OCI-LY1 (cell line): ENCODE data around the gene CYFIP1.

ENCODE experiments used
- H2AFZ ChIP-seq: fragments of 200-600 bp; sonication (generic), shearing (Covaris generic); 2 replicates; pipeline ENCODE4 v1.6.0; 2014; ENCODE audit warnings: antibody characterized with exemption, mild to moderate bottlenecking, low read length
- H3F3A ChIP-seq: fragments of 200-600 bp; sonication (generic), shearing (Covaris generic); 2 replicates; pipeline ENCODE4 v1.6.0; 2014; ENCODE audit warnings: mild to moderate bottlenecking, antibody characterized with exemption, low read length, moderate library complexity; ENCODE audit not compliant: insufficient read depth
- H3K27ac ChIP-seq: fragments of 200-600 bp; sonication (generic); 2 replicates; pipeline ENCODE4 v1.5.1; 2014; ENCODE audit warnings: low read length, mixed run types, mild to moderate bottlenecking, low read depth; ENCODE audit not compliant: poor library complexity, severe bottlenecking
- H3K27me3 ChIP-seq: fragments of 200-600 bp; sonication (generic); 2 replicates; pipeline ENCODE4 v1.6.0; 2014; ENCODE audit warnings: antibody characterized with exemption, mild to moderate bottlenecking, low read length, moderate library complexity; ENCODE audit not compliant: insufficient read depth
- H3K36me3 ChIP-seq: fragments of 200-600 bp; sonication (generic); 2 replicates; pipeline ENCODE4 v1.6.1; 2014; ENCODE audit warnings: mild to moderate bottlenecking, antibody characterized with exemption, low read length, moderate library complexity, mixed read lengths; ENCODE audit not compliant: insufficient read depth
- H3K4me1 ChIP-seq: fragments of 200-600 bp; sonication (generic); 2 replicates; pipeline ENCODE4 v1.5.1; 2014; ENCODE audit warnings: mild to moderate bottlenecking, low read length, moderate library complexity; ENCODE audit not compliant: insufficient read depth, severe bottlenecking
- H3K4me2 ChIP-seq: fragments of 200-600 bp; sonication (generic), shearing (Covaris generic); 2 replicates; pipeline ENCODE4 v1.6.1; 2014; ENCODE audit warnings: low read length
- H3K4me3 ChIP-seq: fragments of 200-600 bp; sonication (generic); 2 replicates; pipeline ENCODE4 v1.5.1; 2014; ENCODE audit warnings: low read length, low read depth, mild to moderate bottlenecking, mixed read lengths; ENCODE audit not compliant: poor library complexity, severe bottlenecking
- H3K79me2 ChIP-seq: fragments of 200-600 bp; shearing (Covaris generic); 2 replicates; pipeline ENCODE4 v1.6.1; 2016; ENCODE audit warnings: mixed run types, low read length, mixed read lengths; ENCODE audit not compliant: insufficient read depth
- H3K9ac ChIP-seq: fragments of 200-600 bp; sonication (generic), shearing (Covaris generic); 2 replicates; pipeline ENCODE4 v1.6.1; 2014; ENCODE audit warnings: mild to moderate bottlenecking, low read length, mixed read lengths
- H3K9me2 ChIP-seq: fragments of 200-600 bp; sonication (generic), shearing (Covaris generic); 2 replicates; pipeline ENCODE4 v1.6.1; 2014; ENCODE audit warnings: low read depth, mild to moderate bottlenecking, low read length, mixed read lengths
- H3K9me3 ChIP-seq: fragments of 200-600 bp; shearing (Covaris generic); 2 replicates; pipeline ENCODE4 v1.6.1; 2014; ENCODE audit warnings: low read length, mixed read lengths
- H4K20me1 ChIP-seq: fragments of 200-600 bp; sonication (generic), shearing (Covaris generic); 2 replicates; pipeline ENCODE4 v1.6.0; 2016; ENCODE audit warnings: mild to moderate bottlenecking, low read length; ENCODE audit not compliant: insufficient read depth
- CTCF ChIP-seq: fragments of 200-600 bp; sonication (generic), shearing (Covaris generic); IDR thresholded peaks from 2 replicates; pipeline ENCODE4 v1.5.1; 2017; ENCODE audit warnings: mild to moderate bottlenecking, antibody characterized with exemption, low read length, moderate library complexity, mixed read lengths
- EZH2 ChIP-seq: fragments of 200-600 bp; sonication (generic), shearing (Covaris generic); IDR thresholded peaks from 2 replicates; pipeline ENCODE4 v1.8.0; 2017; ENCODE audit warnings: borderline replicate concordance, mixed run types, mild to moderate bottlenecking, antibody characterized with exemption, low read length, moderate library complexity, mixed read lengths

Gene CYFIP1

GRCh38 chr15:22936577-22937472 is 43.3 kb downstream of the CYFIP1 start:
- H3K4me1 ChIP-seq = no peaks in the 10 kb centered on the region
- no peaks in the 10 kb centered on the region for H3K79me2 ChIP-seq
- H3K27me3 ChIP-seq = 0 out of 2 replicates have a peak, but pooled peaks cover 4% of the 10 kb centered on the region
- no peak overlapping the region for H3K4me3 ChIP-seq
- no peaks in the 10 kb centered on the region for H3F3A ChIP-seq
- H3K9ac ChIP-seq = no peak overlapping the region
- no peak overlapping the region for H3K27ac ChIP-seq
- no peak overlapping the region for H2AFZ ChIP-seq
- TF ChIP-seq EZH2 (no peak), CTCF (no peak)
- no peaks in the 10 kb centered on the region for H3K36me3 ChIP-seq
- no peaks in the 10 kb centered on the region for H4K20me1 ChIP-seq
- H3K9me2 ChIP-seq = no peaks in the 10 kb centered on the region
- H3K4me2 ChIP-seq = no peak overlapping the region
- no peaks in the 10 kb centered on the region for H3K9me3 ChIP-seq

- no peak overlapping the region for H3K9ac ChIP-seq
- no peak overlapping the region for H3K4me3 ChIP-seq
- no peaks in the 10 kb centered on the region for H3K36me3 ChIP-seq
- no peaks in the 10 kb centered on the region for H4K20me1 ChIP-seq
- H3K4me1 ChIP-seq = no peaks in the 10 kb centered on the region
- 0 out of 2 replicates have a peak, but pooled peaks cover 5% of the 10 kb centered on the region for H3K27me3 ChIP-seq
- no peaks in the 10 kb centered on the region for H3F3A ChIP-seq
- no peak overlapping the region for H3K4me2 ChIP-seq
- no peak for TF ChIP-seq EZH2
- H3K9me3 ChIP-seq = no peaks in the 10 kb centered on the region
- no peaks in the 10 kb centered on the region for H3K9me2 ChIP-seq
- H2AFZ ChIP-seq = no peak overlapping the region
- no peak overlapping the region for H3K27ac ChIP-seq
- H3K79me2 ChIP-seq = no peaks in the 10 kb centered on the region
Measured at GRCh38 chr15:22933641-22934061, 46.5 kb downstream of the CYFIP1 start.

GRCh38 chr15:22931784-22932536 is 48.2 kb downstream of the CYFIP1 start:
- TF ChIP-seq CTCF = no peak
- Histone ChIP-seq H3K4me2 (no peak overlapping the region), H3K4me3 (no peak overlapping the region), H3K36me3 (no peaks in the 10 kb centered on the region), H3K4me1 (no peaks in the 10 kb centered on the region), H4K20me1 (no peaks in the 10 kb centered on the region), H3K27ac (no peak overlapping the region), H3K9ac (no peak overlapping the region), H2AFZ (no peak overlapping the region), H3K9me2 (no peaks in the 10 kb centered on the region), H3K79me2 (no peaks in the 10 kb centered on the region), H3K9me3 (no peaks in the 10 kb centered on the region), H3F3A (no peaks in the 10 kb centered on the region), H3K27me3 (0 out of 2 replicates have a peak, but pooled peaks cover 5% of the 10 kb centered on the region)
